GM13977 (cell line): ENCODE measurements around the gene GALNT4.

Experiments
- DNase-seq: peaks from one replicate; pipeline ENCODE4 v3.0.0; 2012; ENCODE audit warnings: low spot score
- CTCF ChIP-seq: IDR thresholded peaks from 2 replicates; pipeline ENCODE4 v1.5.1; 2012; ENCODE audit warnings: mild to moderate bottlenecking, control low read depth; ENCODE audit not compliant: insufficient read depth; ENCODE audit errors: extremely low read depth, missing control alignments
- in situ Hi-C: fragments of 300-500 bp; cut with MboI; formaldehyde crosslinking; loops from one replicate; pipeline ENCODE4 v1.12.0; 2022; ENCODE audit warnings: low sequenced_read_pairs, low pct_unique_long_range_greater_than_20kb, mixed read lengths, inconsistent platforms; ENCODE audit not compliant: unreplicated experiment

The GALNT4 gene

DNA sequence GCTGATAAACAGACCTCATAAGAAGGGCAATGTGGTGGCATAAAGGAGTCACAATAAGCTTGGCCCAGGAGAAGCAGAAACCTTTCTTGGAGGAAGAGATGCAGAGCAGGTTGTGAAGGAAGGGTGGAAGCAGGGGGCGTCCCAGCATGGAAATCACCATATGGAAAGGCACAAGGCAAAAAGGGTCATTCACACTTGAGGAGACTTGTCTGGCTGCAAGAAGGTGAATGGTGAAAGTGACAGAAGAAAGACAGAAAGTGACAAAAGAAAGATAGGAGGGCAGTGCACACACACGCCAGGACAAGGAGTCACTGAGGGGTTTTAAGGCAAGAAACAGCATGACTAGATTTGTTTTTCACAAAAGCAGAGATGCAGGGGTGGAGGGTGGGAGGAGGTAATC is 38.3 kb downstream of the GALNT4 start:
- DNase-seq, result no peak
- in situ Hi-C loops, result no loop called here
- TF ChIP-seq CTCF, result no peak

DNA sequence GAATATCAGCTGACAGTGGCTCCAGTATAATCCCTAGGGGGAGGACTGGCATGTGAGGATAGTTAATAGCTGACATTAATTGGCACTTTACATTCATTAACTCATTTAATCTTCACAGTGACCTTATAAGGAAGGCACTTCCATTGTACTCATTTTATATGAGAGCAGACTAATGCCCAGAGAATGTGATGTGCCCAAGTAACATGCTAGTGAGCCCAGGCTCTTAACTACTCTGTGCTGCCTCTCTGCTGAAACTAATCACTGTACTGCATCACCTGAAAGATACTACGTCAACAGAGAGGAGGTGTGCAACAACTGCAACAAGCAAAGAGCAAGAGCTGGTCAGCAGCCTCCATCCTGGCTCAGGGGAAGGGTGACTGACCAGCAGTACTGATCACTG is 40.1 kb downstream of the GALNT4 start:
- in situ Hi-C loops, result no loop called here

GRCh38 chr12:89481213-89481914 is 43.2 kb downstream of the GALNT4 start:
- in situ Hi-C loops, result no loop called here
- no peak for DNase-seq
- no peak for TF ChIP-seq CTCF

More for the DNA sequence above, 40.1 kb downstream of the GALNT4 start:
- no peak for DNase-seq
- no peak for TF ChIP-seq CTCF

DNA sequence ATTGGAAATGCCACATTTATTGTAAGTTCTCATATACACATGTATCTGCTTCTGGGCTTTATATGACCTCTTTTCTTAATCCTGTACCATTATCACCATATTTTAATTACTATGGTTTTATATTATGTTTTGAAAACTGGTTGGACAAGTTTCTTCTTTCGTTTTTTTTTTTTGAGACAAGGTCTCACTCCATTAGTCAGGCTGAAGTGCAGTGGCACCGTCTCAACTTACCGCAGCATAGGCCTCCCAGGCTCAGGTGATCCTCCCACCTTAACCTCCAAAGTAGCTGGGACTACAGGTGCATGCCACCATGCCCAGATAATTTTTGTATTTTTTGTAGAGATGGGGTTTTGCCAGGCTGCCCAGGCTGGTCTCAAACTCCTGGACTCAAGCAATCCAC is 44.6 kb downstream of the GALNT4 start:
- DNase-seq, result no peak
- in situ Hi-C loops, result loop anchor here (10.0 kb wide), 1 partner anchor 45 kb away; the partner anchor contains the start of genes GALNT4 and POC1B
- no peak for TF ChIP-seq CTCF

GRCh38 chr12:89477633-89478279 is 46.8 kb downstream of the GALNT4 start:
- in situ Hi-C loops, result loop anchor here (10.0 kb wide), 1 partner anchor 47 kb away; the partner anchor contains the start of genes GALNT4 and POC1B
- DNase-seq, result no peak
- no peak for TF ChIP-seq CTCF

GRCh38 chr12:89476904-89477595 is 47.5 kb downstream of the GALNT4 start:
- in situ Hi-C loops, result loop anchor here (10.0 kb wide), 1 partner anchor 48 kb away; the partner anchor contains the start of genes GALNT4 and POC1B
- no peak for TF ChIP-seq CTCF
- DNase-seq, result no peak
